Measurements from ENCODE around the gene DCST1. TPM values are rescaled to one million over a fixed set of nuclear protein-coding genes. Genes with fewer than 3 reads are reported as not detected.

Gene DCST1
- total RNA-seq, 1 experiment from 2014 or later: 0.32 TPM

DNA sequence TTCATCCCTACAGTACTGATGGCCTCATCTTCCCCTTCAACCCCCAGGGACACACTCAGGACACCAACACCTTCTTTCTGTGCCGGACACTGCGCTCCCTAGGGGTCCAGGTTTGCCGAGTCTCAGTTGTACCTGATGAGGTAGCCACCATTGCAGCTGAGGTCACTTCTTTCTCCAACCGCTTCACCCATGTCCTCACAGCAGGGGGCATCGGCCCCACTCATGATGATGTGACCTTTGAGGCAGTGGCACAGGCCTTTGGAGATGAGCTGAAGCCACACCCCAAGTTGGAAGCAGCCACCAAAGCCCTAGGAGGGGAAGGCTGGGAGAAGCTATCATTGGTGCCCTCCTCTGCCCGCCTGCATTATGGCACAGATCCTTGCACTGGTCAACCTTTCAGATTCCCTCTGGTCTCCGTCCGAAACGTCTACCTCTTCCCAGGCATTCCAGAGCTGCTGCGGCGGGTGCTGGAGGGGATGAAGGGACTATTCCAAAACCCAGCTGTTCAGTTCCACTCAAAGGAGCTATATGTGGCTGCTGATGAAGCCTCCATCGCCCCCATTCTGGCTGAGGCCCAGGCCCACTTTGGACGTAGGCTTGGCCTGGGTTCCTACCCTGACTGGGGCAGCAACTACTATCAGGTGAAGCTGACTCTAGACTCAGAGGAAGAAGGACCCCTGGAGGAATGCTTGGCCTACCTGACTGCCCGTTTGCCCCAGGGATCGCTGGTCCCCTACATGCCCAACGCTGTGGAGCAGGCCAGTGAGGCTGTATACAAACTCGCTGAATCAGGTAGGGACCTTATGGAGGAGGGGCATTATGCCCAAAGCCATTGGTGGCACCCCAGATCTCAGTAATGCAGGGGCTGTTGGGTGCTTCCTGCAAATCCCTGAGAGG, 45.3 kb upstream of the DCST1 start:
- no TSS peak for BruUV-seq (replicated peaks)
- no peaks in the 10 kb centered on the region for H3K27me3 ChIP-seq (ENCODE audit: insufficient read depth, low read length)
- H3K9me2 ChIP-seq (ENCODE audit: insufficient read depth): no peaks in the 10 kb centered on the region
- H3K4me3 ChIP-seq (replicated peaks in 1 of 2; ENCODE audit: low read depth in 1 of 2, low read length in 2 of 2): no peak overlapping the region
- H2AFZ ChIP-seq (ENCODE audit: low read depth, low read length, poor library complexity, severe bottlenecking): no peak overlapping the region
- ATAC-seq: no peak
- ChIA-PET POLR2A (interaction anchor here (0.6 to 1.8 kb wide), 4 partner anchors 10 to 16 kb away, joined by 3 to 6 read pairs (median 4); partner anchors contain the start of gene CKS1B), CTCF (interaction anchor here (1.7 kb wide), 1 partner anchor 11 kb away, joined by 9 read pairs; no protein-coding TSS in a partner anchor), RAD21 (ENCODE audit: low non-redundant PET in 1 of 2, low total read pairs in 2 of 2, uncharacterized antibody in 2 of 2, unreplicated experiment in 2 of 2) (no interaction called here)
- peaks cover 4 to 20% of the 10 kb centered on the region in 2 experiments; a peak in 3 of 4 replicates for H3K4me1 ChIP-seq (ENCODE audit: control insufficient read depth in 1 of 2, insufficient read depth in 2 of 2, low read length in 2 of 2)
- peaks cover 64% of the 10 kb centered on the region for H3K79me2 ChIP-seq (ENCODE audit: insufficient read depth, low read length)
- no peak overlapping the region for H3K4me2 ChIP-seq (ENCODE audit: low read length)
- H3K36me3 ChIP-seq (ENCODE audit: control insufficient read depth in 1 of 2, insufficient read depth in 2 of 2, low read length in 2 of 2): peaks cover 12 to 25% of the 10 kb centered on the region in 2 experiments; a peak in 3 of 4 replicates
- no peak overlapping the region for H3K9ac ChIP-seq (ENCODE audit: low read length)
- intact Hi-C loops (cut with micrococcal nuclease): no loop called here
- no peaks in the 10 kb centered on the region for H3K9me3 ChIP-seq (ENCODE audit: control insufficient read depth in 1 of 2, insufficient read depth in 1 of 2, low read depth in 1 of 2, low read length in 2 of 2)
- no peak for DNase-seq (ENCODE audit: low read depth, low spot score)
- TF ChIP-seq, protein P1, sequence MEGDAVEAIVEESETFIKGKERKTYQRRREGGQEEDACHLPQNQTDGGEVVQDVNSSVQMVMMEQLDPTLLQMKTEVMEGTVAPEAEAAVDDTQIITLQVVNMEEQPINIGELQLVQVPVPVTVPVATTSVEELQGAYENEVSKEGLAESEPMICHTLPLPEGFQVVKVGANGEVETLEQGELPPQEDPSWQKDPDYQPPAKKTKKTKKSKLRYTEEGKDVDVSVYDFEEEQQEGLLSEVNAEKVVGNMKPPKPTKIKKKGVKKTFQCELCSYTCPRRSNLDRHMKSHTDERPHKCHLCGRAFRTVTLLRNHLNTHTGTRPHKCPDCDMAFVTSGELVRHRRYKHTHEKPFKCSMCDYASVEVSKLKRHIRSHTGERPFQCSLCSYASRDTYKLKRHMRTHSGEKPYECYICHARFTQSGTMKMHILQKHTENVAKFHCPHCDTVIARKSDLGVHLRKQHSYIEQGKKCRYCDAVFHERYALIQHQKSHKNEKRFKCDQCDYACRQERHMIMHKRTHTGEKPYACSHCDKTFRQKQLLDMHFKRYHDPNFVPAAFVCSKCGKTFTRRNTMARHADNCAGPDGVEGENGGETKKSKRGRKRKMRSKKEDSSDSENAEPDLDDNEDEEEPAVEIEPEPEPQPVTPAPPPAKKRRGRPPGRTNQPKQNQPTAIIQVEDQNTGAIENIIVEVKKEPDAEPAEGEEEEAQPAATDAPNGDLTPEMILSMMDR (IDR thresholded peaks at IDR 0.05 in 2 of 3, conservative IDR thresholded peaks at IDR 0.05 in 1 of 3; ENCODE audit: borderline replicate concordance in 1 of 3, insufficient read depth in 1 of 3, low read depth in 2 of 3, low read length in 2 of 3): 0 out of 6 replicates have a peak, but pooled peaks of 2 of the 3 experiments have one; percentile 5 to 7
- TF ChIP-seq ZNF274 (IDR thresholded peaks at IDR 0.05; ENCODE audit: low read depth, low read length): no peak
- H3K27ac ChIP-seq (ENCODE audit: low read depth, low read length): no peak overlapping the region
- no peaks in the 10 kb centered on the region for H4K20me1 ChIP-seq (ENCODE audit: insufficient read depth)
